H1 (cell line): ENCODE measurements around the gene SPATS2L. TPM values are rescaled to one million over a fixed set of nuclear protein-coding genes. Genes with fewer than 3 reads are reported as not detected.

Experiments used
- CTCF ChIA-PET: fragments of 300-600 bp; sonication (Branson Sonifier 250); formaldehyde crosslinking; loops from one replicate; lab custom pipeline; 2021; ENCODE audit not compliant: partially characterized antibody; lab: Charles Lee
- POLR2A ChIA-PET: fragments of 300-600 bp; sonication (Branson Sonifier 250); formaldehyde crosslinking; loops from one replicate; lab custom pipeline; 2021; ENCODE audit warnings: inconsistent platforms; ENCODE audit not compliant: partially characterized antibody; lab: Charles Lee
- DNase-seq, 2 experiments: peaks; one replicate each; pipeline versions ENCODE4 v3.0.0 to v3.0.0-alpha.2; 2010 to 2022; ENCODE audit warnings: low spot score in 2 of 2, low read depth in 1 of 2, mixed read lengths in 1 of 2
- FAIRE-seq: peaks from 2 replicates; lab custom pipeline; 2011; peaks lifted over from hg19 to GRCh38; lab: Jason Lieb, UNC
- H2AFZ ChIP-seq: 2 replicates; pipeline ENCODE4 v1.8.1; 2012; ENCODE audit warnings: low read length, inconsistent platforms
- H2AK5ac ChIP-seq: 2 replicates; pipeline ENCODE4 v1.6.1; 2013; ENCODE audit warnings: low read depth, low read length
- H2BK120ac ChIP-seq: replicated peaks from 2 replicates; pipeline ENCODE3; 2013; ENCODE audit warnings: low read depth, low read length, inconsistent platforms
- H2BK12ac ChIP-seq: 2 replicates; pipeline ENCODE4 v1.6.1; 2013; ENCODE audit warnings: low read depth, low read length
- H2BK15ac ChIP-seq: 2 replicates; pipeline ENCODE4 v1.6.1; 2013; ENCODE audit warnings: low read length
- H2BK20ac ChIP-seq: 2 replicates; pipeline ENCODE4 v1.6.1; 2013; ENCODE audit warnings: low read length
- H2BK5ac ChIP-seq: 2 replicates; pipeline ENCODE4 v1.6.1; 2013; ENCODE audit warnings: low read depth, low read length
- H3K14ac ChIP-seq: 2 replicates; pipeline ENCODE4 v1.6.1; 2013; ENCODE audit warnings: inconsistent platforms; ENCODE audit not compliant: insufficient read length
- H3K18ac ChIP-seq: 2 replicates; pipeline ENCODE4 v1.6.1; 2013; ENCODE audit warnings: low read length; ENCODE audit errors: extremely low read depth
- H3K23ac ChIP-seq: 2 replicates; pipeline ENCODE4 v1.6.1; 2013; ENCODE audit warnings: inconsistent platforms; ENCODE audit not compliant: insufficient read length
- H3K23me2 ChIP-seq: 2 replicates; pipeline ENCODE4 v1.6.1; 2013; ENCODE audit warnings: low read depth, low read length
- H3K27ac ChIP-seq: 2 replicates; pipeline ENCODE4 v1.6.1; 2011; ENCODE audit warnings: low read depth, low read length, inconsistent platforms
- H3K27me3 ChIP-seq, 4 experiments: replicated peaks in 1 of 4; 1 replicate in 1 of 4; 2 replicates in 3 of 4; pipeline versions ENCODE4 v1.6.1 to v1.8.1; 2011 to 2013; ENCODE audit warnings: low read length in 3 of 4, mild to moderate bottlenecking in 3 of 4, inconsistent platforms in 2 of 4, mixed read lengths in 2 of 4, moderate library complexity in 1 of 4; ENCODE audit not compliant: control insufficient read depth in 3 of 4, insufficient read depth in 3 of 4; ENCODE audit errors: extremely low read depth in 1 of 4
- H3K36me3 ChIP-seq, 4 experiments: 2 replicates each; pipeline versions ENCODE4 v1.6.1 to v1.8.1; 2011 to 2013; ENCODE audit warnings: mild to moderate bottlenecking in 4 of 4, low read length in 3 of 4, moderate library complexity in 2 of 4, control low read depth in 1 of 4, inconsistent platforms in 1 of 4; ENCODE audit not compliant: insufficient read depth in 4 of 4, control insufficient read depth in 2 of 4
- H3K4ac ChIP-seq: replicated peaks from 2 replicates; pipeline ENCODE3; 2013; ENCODE audit warnings: low read length, low read depth, mixed read lengths, inconsistent platforms; ENCODE audit not compliant: insufficient read length
- H3K4me1 ChIP-seq, 4 experiments: replicated peaks in 1 of 4; 1 replicate in 1 of 4; 2 replicates in 3 of 4; pipeline versions ENCODE4 v1.6.1 to v1.8.1; 2011 to 2013; ENCODE audit warnings: low read length in 3 of 4, inconsistent platforms in 2 of 4, mixed read lengths in 1 of 4; ENCODE audit not compliant: insufficient read depth in 4 of 4, control insufficient read depth in 3 of 4
- H3K4me2 ChIP-seq, 2 experiments: 2 replicates each; pipeline versions ENCODE4 v1.6.1 to v1.8.1; 2011 to 2013; ENCODE audit warnings: low read depth in 2 of 2, low read length in 2 of 2, control low read depth in 1 of 2, inconsistent platforms in 1 of 2, mild to moderate bottlenecking in 1 of 2; ENCODE audit not compliant: insufficient read depth in 1 of 2
- H3K4me3 ChIP-seq, 4 experiments: fragments of 200-600, 300-600 bp in 1 of 4; sonication (generic), shearing (Covaris generic), sonication (Bioruptor Twin) in 1 of 4; 2 replicates each; pipeline versions ENCODE4 v1.5.1 to v1.8.1; 2011 to 2016; ENCODE audit warnings: low read length in 4 of 4, low read depth in 3 of 4, control low read depth in 2 of 4, inconsistent platforms in 2 of 4, mild to moderate bottlenecking in 2 of 4, mixed read lengths in 1 of 4, moderate library complexity in 1 of 4; ENCODE audit not compliant: insufficient read depth in 2 of 4; ENCODE audit errors: extremely low read depth in 1 of 4
- H3K56ac ChIP-seq: replicated peaks from 2 replicates; pipeline ENCODE3; 2013; ENCODE audit warnings: low read depth, mild to moderate bottlenecking, mixed read lengths, low read length, inconsistent platforms; ENCODE audit not compliant: insufficient read length
- H3K79me1 ChIP-seq: 2 replicates; pipeline ENCODE4 v1.6.1; 2013; ENCODE audit warnings: low read depth, low read length, control low read depth
- H3K79me2 ChIP-seq, 2 experiments: 2 replicates each; pipeline versions ENCODE4 v1.6.1 to v1.8.1; 2012 to 2013; ENCODE audit warnings: low read length in 2 of 2, mild to moderate bottlenecking in 2 of 2, inconsistent platforms in 1 of 2; ENCODE audit not compliant: insufficient read depth in 2 of 2, control insufficient read depth in 1 of 2
- H3K9ac ChIP-seq, 4 experiments: replicated peaks in 1 of 4; 1 replicate in 1 of 4; 2 replicates in 3 of 4; pipeline versions ENCODE4 v1.6.1 to v1.8.1; 2011 to 2013; ENCODE audit warnings: low read depth in 3 of 4, low read length in 3 of 4, control low read depth in 2 of 4, mild to moderate bottlenecking in 2 of 4, moderate library complexity in 2 of 4, inconsistent platforms in 1 of 4; ENCODE audit errors: extremely low read depth in 1 of 4
- H3K9me3 ChIP-seq, 2 experiments: 2 replicates each; pipeline versions ENCODE4 v1.6.1 to v1.8.1; 2012 to 2013; ENCODE audit warnings: mild to moderate bottlenecking in 2 of 2, moderate library complexity in 2 of 2, control low read depth in 1 of 2, inconsistent platforms in 1 of 2, low read depth in 1 of 2, low read length in 1 of 2, mixed read lengths in 1 of 2; ENCODE audit not compliant: insufficient read depth in 2 of 2
- H4K20me1 ChIP-seq, 2 experiments: replicated peaks in 1 of 2; 2 replicates each; pipeline versions ENCODE3 to v1.8.1; 2011 to 2013; ENCODE audit warnings: inconsistent platforms in 2 of 2, low read length in 2 of 2, mild to moderate bottlenecking in 1 of 2; ENCODE audit not compliant: insufficient read depth in 2 of 2, control insufficient read depth in 1 of 2
- H4K5ac ChIP-seq: 2 replicates; pipeline ENCODE4 v1.6.1; 2013; ENCODE audit warnings: low read length, low read depth, mixed read lengths, inconsistent platforms; ENCODE audit not compliant: insufficient read length
- H4K8ac ChIP-seq: 2 replicates; pipeline ENCODE4 v1.8.0; 2013; ENCODE audit warnings: mild to moderate bottlenecking, moderate library complexity, low read length, inconsistent platforms; ENCODE audit not compliant: insufficient read depth; ENCODE audit errors: extremely low read depth
- H4K91ac ChIP-seq: replicated peaks from 2 replicates; pipeline ENCODE3; 2013; ENCODE audit warnings: low read length, mixed read lengths, inconsistent platforms; ENCODE audit not compliant: insufficient read length
- BRCA1 ChIP-seq: IDR thresholded peaks from 2 replicates; pipeline ENCODE4 v1.6.1; 2012; ENCODE audit warnings: low read depth, low read length, improper control_type of control experiment
- WGBS, 2 experiments: shearing (Covaris generic) in 1 of 2; methylation state at CpG; one replicate each; pipeline versions ENCODE4 v1.1.6 to v1.1.7; 2013 to 2015; ENCODE audit warnings: low lambda C conversion rate in 2 of 2, mixed read lengths in 2 of 2, inconsistent platforms in 1 of 2, low coverage in 1 of 2, missing lambda C conversion rate in 1 of 2; ENCODE audit not compliant: insufficient replicate concordance in 2 of 2, insufficient coverage in 1 of 2, insufficient read length in 1 of 2; ENCODE audit errors: extremely low coverage in 1 of 2, missing lambda C conversion rate in 1 of 2; 5-methylcytosine and 5-hydroxymethylcytosine counted together
- polyA plus RNA-seq, 7 experiments: library from polyadenylated mRNA; depleted of rRNA in 3 of 7; stranded (reverse) in 5 of 7; unstranded in 2 of 7; fragments of >200 nt in 5 of 7; fragments of 200-250 nt in 2 of 7; gene quantifications; 1 replicate in 5 of 7; 2 replicates in 1 of 7; 4 replicates in 1 of 7; pipeline versions ENCODE4 v1.2.1 to v1.2.3, GENCODE V29; 2011 to 2013; ENCODE audit warnings: missing spikeins in 2 of 7, mixed read lengths in 2 of 7
- total RNA-seq: library from RNA; stranded (reverse); fragmentation: NEBNext Ultra II Directional; extraction: Animal tissue kit (Norgen Biotek cat#: 25700); gene quantifications from 2 replicates; pipeline ENCODE4 v1.2.1, GENCODE V29; 2021

SPATS2L gene
- total and polyA plus RNA-seq, 2 of the 8 experiments (the other 6 are each of a cell fraction or from before 2014, with no cell fraction given): 67.3 to 189 TPM

DNA sequence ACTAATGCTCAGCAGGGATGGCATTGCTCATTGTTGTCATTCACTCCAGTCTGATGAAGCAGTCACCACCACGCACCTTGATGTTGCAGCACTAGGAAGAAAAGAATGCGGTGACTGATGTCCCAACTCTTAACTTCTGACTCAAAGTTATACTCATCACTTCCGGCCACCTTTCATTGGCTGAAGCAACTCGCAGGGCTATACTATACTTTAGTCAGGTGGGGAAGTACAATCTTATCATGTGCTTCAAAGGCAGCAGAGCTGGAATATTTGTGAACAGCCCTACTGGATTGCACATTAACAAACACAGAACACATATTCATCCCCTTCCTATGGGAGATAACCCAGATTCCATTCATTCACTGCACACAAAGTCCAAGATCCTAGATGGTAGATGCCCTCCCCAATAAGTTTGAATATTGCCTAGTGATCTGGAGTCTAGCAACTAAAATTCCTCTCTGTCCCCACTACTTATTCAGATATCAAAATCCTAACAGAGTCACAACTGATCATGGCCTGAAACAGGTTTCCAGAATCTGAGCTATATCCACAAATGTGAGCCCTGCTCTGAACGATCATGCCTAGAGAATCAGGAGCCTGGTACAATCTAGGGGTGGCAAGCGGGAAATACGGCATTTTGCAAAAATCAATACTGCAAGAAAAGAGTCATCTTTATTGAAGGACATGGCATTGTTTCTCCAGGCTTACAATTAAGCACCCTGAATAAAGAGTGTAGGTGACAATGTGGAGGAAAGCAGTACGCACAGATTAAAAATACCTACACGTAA lies 3.4 kb upstream of the SPATS2L start:
- no peak overlapping the region for H3K4me2 ChIP-seq
- POLR2A ChIA-PET: no interaction called here
- TF ChIP-seq BRCA1: no peak

More for the DNA sequence above, 3.4 kb upstream of the SPATS2L start:
- Histone ChIP-seq H4K5ac (no peak overlapping the region), H2BK5ac (no peak overlapping the region), H3K27ac (no peak overlapping the region), H2AFZ (no peak overlapping the region), H3K23me2 (peaks cover 7% of the 10 kb centered on the region), H3K9ac (no peak overlapping the region), H3K4me1 (peaks cover 0 to 5% (median 2%) of the 10 kb centered on the region in 4 experiments; a peak in 2 of 7 replicates), H3K79me2 (peaks cover 8 to 30% of the 10 kb centered on the region in 2 experiments), H4K20me1 (no peaks in the 10 kb centered on the region), H3K36me3 (no peaks in the 10 kb centered on the region), H3K18ac (no peak overlapping the region), H2AK5ac (no peak overlapping the region), H2BK20ac (no peak overlapping the region), H4K8ac (no peak overlapping the region), H2BK15ac (no peak overlapping the region), H3K4ac (no peak overlapping the region), H3K79me1 (no peaks in the 10 kb centered on the region), H3K4me3 (no peak overlapping the region), H3K27me3 (no peaks in the 10 kb centered on the region), H2BK120ac (no peak overlapping the region), H3K9me3 (no peaks in the 10 kb centered on the region), H3K14ac (no peak overlapping the region), H3K23ac (no peak overlapping the region), H4K91ac (no peak overlapping the region), H3K56ac (no peak overlapping the region), H2BK12ac (no peak overlapping the region)
- CTCF ChIA-PET: interaction anchor here (1.2 kb wide), 1 partner anchor 10 kb away, joined by 3 read pairs; no protein-coding TSS in a partner anchor
- 92% methylated on average over 9 of the region's 9 CpGs; no CpG with 5 or more reads in 1 of the 2 experiments for WGBS, 2 experiments
- FAIRE-seq (no peak), DNase-seq (no peak)
